ENCODE measurements around the gene RBL1.

Gene RBL1

GRCh38 chr20:37119356-37120036 is 23.7 kb upstream of the RBL1 start:
- H3K4me3 ChIP-seq (ENCODE audit: low read length), result no peak overlapping the region
- H3K36me3 ChIP-seq (ENCODE audit: insufficient read depth, low read length), result no peaks in the 10 kb centered on the region
- H3K27ac ChIP-seq (ENCODE audit: low read depth, low read length), result no peak overlapping the region
- H3K4me1 ChIP-seq (ENCODE audit: insufficient read depth, low read length), result no peaks in the 10 kb centered on the region
- 0 out of 2 replicates have a peak, but pooled peaks cover under 1% of the 10 kb centered on the region for H3K9me3 ChIP-seq (ENCODE audit: insufficient read depth, low read depth, low read length)
- no peaks in the 10 kb centered on the region for H3K27me3 ChIP-seq (ENCODE audit: insufficient read depth, low read length)
- H3K9ac ChIP-seq (ENCODE audit: low read depth, low read length), result no peak overlapping the region
- WGBS, result 93% methylated on average over 7 of the region's 7 CpGs

GRCh38 chr20:37114012-37114411 is 18.2 kb upstream of the RBL1 start:
- Histone ChIP-seq H3K9ac (ENCODE audit: low read depth, low read length) (no peak overlapping the region), H3K4me1 (ENCODE audit: insufficient read depth, low read length) (no peaks in the 10 kb centered on the region)

GRCh38 chr20:37111926-37112455 is 16.2 kb upstream of the RBL1 start:
- 92% methylated on average over 2 of the region's 2 CpGs for WGBS
- no peaks in the 10 kb centered on the region for H3K27me3 ChIP-seq (ENCODE audit: insufficient read depth, low read length)
- no peaks in the 10 kb centered on the region for H3K36me3 ChIP-seq (ENCODE audit: insufficient read depth, low read length)
- no peak overlapping the region for H3K27ac ChIP-seq (ENCODE audit: low read depth, low read length)
- no peaks in the 10 kb centered on the region for H3K9me3 ChIP-seq (ENCODE audit: insufficient read depth, low read depth, low read length)
- no peak overlapping the region for H3K4me3 ChIP-seq (ENCODE audit: low read length)
- H3K9ac ChIP-seq (ENCODE audit: low read depth, low read length), result no peak overlapping the region
- H3K4me1 ChIP-seq (ENCODE audit: insufficient read depth, low read length), result no peaks in the 10 kb centered on the region

More at GRCh38 chr20:37114012-37114411, 18.2 kb upstream of the RBL1 start:
- Histone ChIP-seq H3K36me3 (ENCODE audit: insufficient read depth, low read length) (no peaks in the 10 kb centered on the region), H3K9me3 (ENCODE audit: insufficient read depth, low read depth, low read length) (no peaks in the 10 kb centered on the region), H3K4me3 (ENCODE audit: low read length) (no peak overlapping the region), H3K27me3 (ENCODE audit: insufficient read depth, low read length) (no peaks in the 10 kb centered on the region), H3K27ac (ENCODE audit: low read depth, low read length) (no peak overlapping the region)
- WGBS, result 92% methylated on average over 8 of the region's 8 CpGs

- Histone ChIP-seq H3K9ac (ENCODE audit: low read depth, low read length) (no peak overlapping the region), H3K27me3 (ENCODE audit: insufficient read depth, low read length) (no peaks in the 10 kb centered on the region), H3K9me3 (ENCODE audit: insufficient read depth, low read depth, low read length) (no peaks in the 10 kb centered on the region), H3K27ac (ENCODE audit: low read depth, low read length) (no peak overlapping the region), H3K4me3 (ENCODE audit: low read length) (no peak overlapping the region), H3K4me1 (ENCODE audit: insufficient read depth, low read length) (no peaks in the 10 kb centered on the region), H3K36me3 (ENCODE audit: insufficient read depth, low read length) (no peaks in the 10 kb centered on the region)
- WGBS, result 90% methylated on average over 4 of the region's 4 CpGs
Observed at GRCh38 chr20:37108676-37109075, 12.9 kb upstream of the RBL1 start.

- H3K36me3 ChIP-seq (ENCODE audit: insufficient read depth, low read length), result no peaks in the 10 kb centered on the region
- H3K9ac ChIP-seq (ENCODE audit: low read depth, low read length), result no peak overlapping the region
- 94% methylated on average over 6 of the region's 6 CpGs for WGBS
- no peaks in the 10 kb centered on the region for H3K4me1 ChIP-seq (ENCODE audit: insufficient read depth, low read length)
- H3K27me3 ChIP-seq (ENCODE audit: insufficient read depth, low read length), result no peaks in the 10 kb centered on the region
- no peak overlapping the region for H3K4me3 ChIP-seq (ENCODE audit: low read length)
- no peaks in the 10 kb centered on the region for H3K9me3 ChIP-seq (ENCODE audit: insufficient read depth, low read depth, low read length)
- H3K27ac ChIP-seq (ENCODE audit: low read depth, low read length), result no peak overlapping the region
Observed at GRCh38 chr20:37102571-37102970, 6.8 kb upstream of the RBL1 start.

GRCh38 chr20:37096415-37097041 is 731 bp upstream of the RBL1 start:
- Histone ChIP-seq H3K27ac (ENCODE audit: low read depth, low read length) (peak overlapping the region; percentile 97), H3K4me1 (ENCODE audit: insufficient read depth, low read length) (peaks cover 10% of the 10 kb centered on the region)
- 82% methylated on average over 11 of the region's 11 CpGs for WGBS

GRCh38 chr20:37095108-37095598 is 644 bp downstream of the RBL1 start:
- Histone ChIP-seq H3K9ac (ENCODE audit: low read depth, low read length) (peak overlapping the region; percentile 97), H3K27ac (ENCODE audit: low read depth, low read length) (peak overlapping the region; percentile 97), H3K4me1 (ENCODE audit: insufficient read depth, low read length) (peaks cover 10% of the 10 kb centered on the region), H3K36me3 (ENCODE audit: insufficient read depth, low read length) (peaks cover 23% of the 10 kb centered on the region), H3K9me3 (ENCODE audit: insufficient read depth, low read depth, low read length) (no peaks in the 10 kb centered on the region), H3K4me3 (ENCODE audit: low read length) (peak overlapping the region; percentile 72), H3K27me3 (ENCODE audit: insufficient read depth, low read length) (no peaks in the 10 kb centered on the region)
- WGBS, result 29% methylated on average over 19 of the region's 19 CpGs

More at GRCh38 chr20:37096415-37097041, 731 bp upstream of the RBL1 start:
- peak overlapping the region; percentile 72 for H3K4me3 ChIP-seq (ENCODE audit: low read length)
- no peaks in the 10 kb centered on the region for H3K27me3 ChIP-seq (ENCODE audit: insufficient read depth, low read length)
- peaks cover 12% of the 10 kb centered on the region; the same call in 1 of the 2 replicates for H3K36me3 ChIP-seq (ENCODE audit: insufficient read depth, low read length)
- peak overlapping the region; percentile 97 for H3K9ac ChIP-seq (ENCODE audit: low read depth, low read length)
- no peaks in the 10 kb centered on the region for H3K9me3 ChIP-seq (ENCODE audit: insufficient read depth, low read depth, low read length)

- peaks cover 56% of the 10 kb centered on the region for H3K36me3 ChIP-seq (ENCODE audit: insufficient read depth, low read length)
- no peaks in the 10 kb centered on the region for H3K9me3 ChIP-seq (ENCODE audit: insufficient read depth, low read depth, low read length)
- H3K4me3 ChIP-seq (ENCODE audit: low read length), result no peak overlapping the region
- H3K4me1 ChIP-seq (ENCODE audit: insufficient read depth, low read length), result peaks cover 4% of the 10 kb centered on the region; the same call in 1 of the 2 replicates
- 98% methylated on average over 2 of the region's 2 CpGs for WGBS
- no peak overlapping the region for H3K27ac ChIP-seq (ENCODE audit: low read depth, low read length)
- no peaks in the 10 kb centered on the region for H3K27me3 ChIP-seq (ENCODE audit: insufficient read depth, low read length)
- H3K9ac ChIP-seq (ENCODE audit: low read depth, low read length), result no peak overlapping the region
Observed at GRCh38 chr20:37090407-37090806, 5.4 kb downstream of the RBL1 start.

- Histone ChIP-seq H3K4me3 (ENCODE audit: low read length) (no peak overlapping the region), H3K36me3 (ENCODE audit: insufficient read depth, low read length) (peaks cover 58% of the 10 kb centered on the region), H3K9ac (ENCODE audit: low read depth, low read length) (no peak overlapping the region), H3K4me1 (ENCODE audit: insufficient read depth, low read length) (no peaks in the 10 kb centered on the region), H3K9me3 (ENCODE audit: insufficient read depth, low read depth, low read length) (no peaks in the 10 kb centered on the region), H3K27ac (ENCODE audit: low read depth, low read length) (no peak overlapping the region), H3K27me3 (ENCODE audit: insufficient read depth, low read length) (no peaks in the 10 kb centered on the region)
- 89% methylated on average over 5 of the region's 5 CpGs for WGBS
Observed at GRCh38 chr20:37081717-37082289, 14.0 kb downstream of the RBL1 start.

GRCh38 chr20:37077009-37077408 is 18.8 kb downstream of the RBL1 start:
- WGBS, result 96% methylated on average over 8 of the region's 8 CpGs
- H3K4me3 ChIP-seq (ENCODE audit: low read length), result no peak overlapping the region
- no peaks in the 10 kb centered on the region for H3K27me3 ChIP-seq (ENCODE audit: insufficient read depth, low read length)
- H3K4me1 ChIP-seq (ENCODE audit: insufficient read depth, low read length), result no peaks in the 10 kb centered on the region
- H3K36me3 ChIP-seq (ENCODE audit: insufficient read depth, low read length), result peaks cover 43% of the 10 kb centered on the region
- no peak overlapping the region for H3K9ac ChIP-seq (ENCODE audit: low read depth, low read length)
- H3K27ac ChIP-seq (ENCODE audit: low read depth, low read length), result no peak overlapping the region
- H3K9me3 ChIP-seq (ENCODE audit: insufficient read depth, low read depth, low read length), result peaks cover 8% of the 10 kb centered on the region
